ENCODE data around the gene VIM. TPM values are rescaled to one million over a fixed set of nuclear protein-coding genes. Genes with fewer than 3 reads are reported as not detected.

VIM gene
- total and polyA plus RNA-seq, 2 donors, result 696 to 781 TPM

DNA sequence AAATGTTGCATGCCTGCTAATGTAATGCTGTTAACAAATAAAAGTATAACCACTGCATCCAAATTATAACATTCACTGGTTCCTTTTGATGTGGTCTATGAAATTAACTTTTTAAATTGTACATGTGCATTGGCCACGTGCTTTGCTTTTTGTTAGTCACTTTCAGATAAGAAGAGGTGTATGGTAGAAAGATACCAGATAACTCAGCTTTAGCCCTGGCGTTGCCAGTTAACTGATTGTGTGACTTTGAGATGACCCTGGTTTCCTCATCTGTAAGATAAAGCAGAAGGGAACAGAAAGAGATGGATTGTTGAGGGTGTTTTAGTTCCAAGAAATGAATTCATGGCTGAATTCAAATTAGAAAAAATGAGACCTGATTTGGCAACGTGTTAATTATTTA is 24.6 kb upstream of the VIM start:
- Histone ChIP-seq H3K27me3 (ENCODE audit: control insufficient read depth in 2 of 2, insufficient read depth in 1 of 2, low read length in 1 of 2) (no peaks in the 10 kb centered on the region), H3K4me1 (ENCODE audit: control insufficient read depth in 2 of 2, insufficient read depth in 2 of 2, low read length in 2 of 2) (peaks cover 0 to 26% of the 10 kb centered on the region in 2 donors), H3K36me3 (ENCODE audit: control insufficient read depth in 2 of 2, insufficient read depth in 2 of 2, low read length in 1 of 2) (no peaks in the 10 kb centered on the region), H3K4me3 (ENCODE audit: low read length in 2 of 2) (no peak overlapping the region), H3K9me3 (ENCODE audit: control insufficient read depth in 2 of 2, insufficient read depth in 1 of 2, low read length in 1 of 2) (no peaks in the 10 kb centered on the region), H3K27ac (ENCODE audit: low read depth in 1 of 2, low read length in 1 of 2) (no peak overlapping the region)
- 62% methylated on average over 3 of the region's 3 CpGs for WGBS
- no peak for DNase-seq (ENCODE audit: low read depth in 6 of 9, low spot score in 9 of 9)

DNA sequence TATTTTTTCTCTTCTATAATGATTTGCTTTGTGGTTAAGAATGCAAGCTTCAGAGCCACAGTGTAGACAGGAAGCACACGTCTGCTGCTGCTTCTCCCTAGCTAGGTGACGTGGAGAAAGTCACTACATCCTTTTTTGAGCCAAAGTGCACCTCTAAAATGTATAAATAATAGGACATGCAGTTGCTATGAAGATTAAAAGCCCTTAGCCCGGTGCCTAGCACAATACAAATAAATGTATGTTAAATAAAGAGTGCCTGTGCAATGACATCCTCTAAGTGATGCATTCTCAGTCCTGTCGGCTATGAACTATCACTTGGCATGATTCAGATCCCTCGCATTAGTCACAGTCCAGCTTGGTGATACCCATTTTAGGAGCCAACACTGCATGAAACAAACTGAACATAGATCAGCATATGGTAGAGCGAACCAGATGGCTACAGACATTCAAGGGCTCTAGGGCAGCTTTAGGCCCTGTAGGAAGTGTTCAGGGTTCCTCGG is 21.8 kb upstream of the VIM start:
- 52% methylated on average over 7 of the region's 7 CpGs for WGBS
- no peaks in the 10 kb centered on the region for H3K27me3 ChIP-seq (ENCODE audit: control insufficient read depth in 2 of 2, insufficient read depth in 1 of 2, low read length in 1 of 2)
- no peaks in the 10 kb centered on the region for H3K36me3 ChIP-seq (ENCODE audit: control insufficient read depth in 2 of 2, insufficient read depth in 2 of 2, low read length in 1 of 2)
- no peaks in the 10 kb centered on the region for H3K9me3 ChIP-seq (ENCODE audit: control insufficient read depth in 2 of 2, insufficient read depth in 1 of 2, low read length in 1 of 2)
- H3K27ac ChIP-seq (ENCODE audit: low read depth in 1 of 2, low read length in 1 of 2), result peak overlapping the region; percentile 6 to 58
- peaks cover 0 to 22% of the 10 kb centered on the region in 2 donors for H3K4me1 ChIP-seq (ENCODE audit: control insufficient read depth in 2 of 2, insufficient read depth in 2 of 2, low read length in 2 of 2)
- DNase-seq (ENCODE audit: low read depth in 6 of 9, low spot score in 9 of 9), result peak in 5 of 9 donors; percentile 16 to 72 (median 29)
- H3K4me3 ChIP-seq (ENCODE audit: low read length in 2 of 2), result no peak overlapping the region

DNA sequence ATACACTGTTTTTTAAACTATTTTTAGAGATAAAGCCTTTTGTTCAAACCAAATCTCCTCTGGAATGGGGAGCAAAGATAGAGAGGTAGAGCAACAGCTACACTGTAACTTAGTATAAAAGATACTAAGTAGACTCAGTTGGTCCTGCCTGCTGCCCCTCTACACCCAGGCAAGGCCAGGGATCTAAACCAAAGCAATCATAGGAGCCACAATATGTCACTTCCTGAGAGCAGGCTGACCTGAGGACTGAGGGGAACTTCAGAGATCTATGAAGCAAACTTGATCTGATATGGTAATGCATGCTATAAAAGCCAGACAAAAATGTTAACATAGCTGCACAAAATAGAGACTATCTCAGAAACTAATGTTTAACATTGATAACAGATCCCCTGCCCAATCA is 19.6 kb upstream of the VIM start:
- Histone ChIP-seq H3K4me3 (ENCODE audit: low read length in 2 of 2) (no peak overlapping the region), H3K36me3 (ENCODE audit: control insufficient read depth in 2 of 2, insufficient read depth in 2 of 2, low read length in 1 of 2) (no peaks in the 10 kb centered on the region), H3K9me3 (ENCODE audit: control insufficient read depth in 2 of 2, insufficient read depth in 1 of 2, low read length in 1 of 2) (no peaks in the 10 kb centered on the region), H3K4me1 (ENCODE audit: control insufficient read depth in 2 of 2, insufficient read depth in 2 of 2, low read length in 2 of 2) (peaks cover 0 to 16% of the 10 kb centered on the region in 2 donors), H3K27me3 (ENCODE audit: control insufficient read depth in 2 of 2, insufficient read depth in 1 of 2, low read length in 1 of 2) (no peaks in the 10 kb centered on the region), H3K27ac (ENCODE audit: low read depth in 1 of 2, low read length in 1 of 2) (no peak overlapping the region)
- DNase-seq (ENCODE audit: low read depth in 6 of 9, low spot score in 9 of 9), result no peak

DNA sequence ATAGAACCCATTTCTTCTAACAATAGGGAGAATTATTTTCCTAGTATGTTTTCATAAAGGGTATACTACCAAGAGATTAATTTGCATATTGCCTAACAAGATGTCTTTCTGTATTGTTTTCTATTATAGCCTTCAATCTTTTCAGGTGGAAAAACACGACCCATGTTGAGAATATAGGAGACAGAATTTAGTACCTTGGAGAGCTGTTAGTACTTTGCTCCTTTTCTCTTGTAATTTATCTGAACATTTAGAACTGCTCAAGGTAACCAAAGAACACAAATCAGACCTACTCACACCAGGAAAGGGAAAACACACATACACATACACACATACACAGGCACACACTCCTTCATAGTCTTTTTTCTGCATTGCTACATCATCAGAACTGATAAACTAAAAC is 18.7 kb upstream of the VIM start:
- no peak for DNase-seq (ENCODE audit: low read depth in 6 of 9, low spot score in 9 of 9)
- no peaks in the 10 kb centered on the region for H3K27me3 ChIP-seq (ENCODE audit: control insufficient read depth in 2 of 2, insufficient read depth in 1 of 2, low read length in 1 of 2)
- H3K27ac ChIP-seq (ENCODE audit: low read depth in 1 of 2, low read length in 1 of 2), result no peak overlapping the region
- no peaks in the 10 kb centered on the region for H3K9me3 ChIP-seq (ENCODE audit: control insufficient read depth in 2 of 2, insufficient read depth in 1 of 2, low read length in 1 of 2)
- H3K36me3 ChIP-seq (ENCODE audit: control insufficient read depth in 2 of 2, insufficient read depth in 2 of 2, low read length in 1 of 2), result no peaks in the 10 kb centered on the region
- no peak overlapping the region for H3K4me3 ChIP-seq (ENCODE audit: low read length in 2 of 2)
- H3K4me1 ChIP-seq (ENCODE audit: control insufficient read depth in 2 of 2, insufficient read depth in 2 of 2, low read length in 2 of 2), result peaks cover 0 to 16% of the 10 kb centered on the region in 2 donors
- 97% methylated on average over 1 of the region's 1 CpG for WGBS

DNA sequence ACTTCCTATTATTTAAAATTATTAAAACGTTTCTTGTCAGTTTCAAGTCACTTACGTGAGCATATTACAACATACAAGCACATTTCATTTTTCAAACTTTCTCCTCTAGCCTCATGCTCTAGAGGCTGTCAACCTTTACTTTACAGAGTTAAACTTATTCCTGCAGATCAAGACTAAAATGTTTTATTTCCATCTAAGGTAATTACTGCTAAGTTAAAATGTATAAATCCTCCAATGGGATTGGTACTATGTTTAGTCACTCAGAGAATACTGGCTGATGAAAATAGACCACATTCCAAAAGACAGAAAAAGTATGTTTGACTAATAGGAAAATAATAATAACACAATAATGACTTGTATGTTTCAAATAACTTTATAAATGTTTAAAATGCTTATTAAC is 18.2 kb upstream of the VIM start:
- H3K27ac ChIP-seq (ENCODE audit: low read depth in 1 of 2, low read length in 1 of 2), result no peak overlapping the region
- no peak overlapping the region for H3K4me3 ChIP-seq (ENCODE audit: low read length in 2 of 2)
- WGBS, result 96% methylated on average over 2 of the region's 2 CpGs
- DNase-seq (ENCODE audit: low read depth in 6 of 9, low spot score in 9 of 9), result no peak
- H3K36me3 ChIP-seq (ENCODE audit: control insufficient read depth in 2 of 2, insufficient read depth in 2 of 2, low read length in 1 of 2), result no peaks in the 10 kb centered on the region
- no peaks in the 10 kb centered on the region for H3K9me3 ChIP-seq (ENCODE audit: control insufficient read depth in 2 of 2, insufficient read depth in 1 of 2, low read length in 1 of 2)
- H3K27me3 ChIP-seq (ENCODE audit: control insufficient read depth in 2 of 2, insufficient read depth in 1 of 2, low read length in 1 of 2), result no peaks in the 10 kb centered on the region
- H3K4me1 ChIP-seq (ENCODE audit: control insufficient read depth in 2 of 2, insufficient read depth in 2 of 2, low read length in 2 of 2), result peaks cover 0 to 16% of the 10 kb centered on the region in 2 donors

DNA sequence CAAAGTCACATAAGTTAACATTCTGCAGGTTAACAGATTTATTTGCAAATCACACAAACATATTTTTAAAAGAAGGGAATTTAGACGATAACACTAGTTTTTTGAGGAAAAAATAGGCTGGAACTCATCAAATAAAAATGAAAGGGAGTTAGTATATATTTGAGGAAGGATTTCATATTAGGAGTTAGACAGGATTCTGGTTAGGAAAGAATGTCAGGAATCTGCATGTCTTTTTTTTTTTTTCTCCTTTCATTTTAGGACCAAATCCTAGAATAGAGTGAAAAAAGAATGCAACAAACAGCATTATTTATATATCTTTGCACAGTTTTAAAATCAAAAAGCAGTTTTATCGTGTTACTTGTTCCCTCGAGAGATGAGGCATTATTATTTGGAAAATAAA is 17.7 kb upstream of the VIM start:
- H3K4me3 ChIP-seq (ENCODE audit: low read length in 2 of 2), result no peak overlapping the region
- H3K36me3 ChIP-seq (ENCODE audit: control insufficient read depth in 2 of 2, insufficient read depth in 2 of 2, low read length in 1 of 2), result no peaks in the 10 kb centered on the region
- WGBS, result 96% methylated on average over 3 of the region's 3 CpGs
- peaks cover 0 to 16% of the 10 kb centered on the region in 2 donors for H3K4me1 ChIP-seq (ENCODE audit: control insufficient read depth in 2 of 2, insufficient read depth in 2 of 2, low read length in 2 of 2)
- H3K9me3 ChIP-seq (ENCODE audit: control insufficient read depth in 2 of 2, insufficient read depth in 1 of 2, low read length in 1 of 2), result no peaks in the 10 kb centered on the region
- DNase-seq (ENCODE audit: low read depth in 6 of 9, low spot score in 9 of 9), result no peak
- no peaks in the 10 kb centered on the region for H3K27me3 ChIP-seq (ENCODE audit: control insufficient read depth in 2 of 2, insufficient read depth in 1 of 2, low read length in 1 of 2)
- no peak overlapping the region for H3K27ac ChIP-seq (ENCODE audit: low read depth in 1 of 2, low read length in 1 of 2)

DNA sequence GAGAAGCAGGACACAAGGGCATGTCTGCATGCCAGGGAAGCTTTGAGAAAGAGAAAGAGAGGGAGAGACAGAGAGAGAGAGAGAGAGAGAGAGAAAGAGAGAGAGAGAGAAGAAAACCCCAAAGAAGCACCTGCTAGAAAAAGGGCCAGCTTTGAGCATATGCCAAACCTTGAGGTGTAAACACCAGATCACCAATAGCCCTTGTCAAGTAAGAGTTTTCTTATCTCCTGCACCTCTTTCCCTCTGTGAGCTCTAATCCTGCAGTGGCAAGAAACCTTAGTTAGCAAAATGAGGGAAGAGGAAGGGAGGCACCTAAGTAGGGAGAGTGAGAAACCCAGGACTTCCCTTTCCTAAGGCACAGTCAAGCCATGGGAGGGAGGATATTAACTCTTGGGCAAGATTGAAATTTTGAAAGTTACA is 15.2 kb upstream of the VIM start:
- no peak for DNase-seq (ENCODE audit: low read depth in 6 of 9, low spot score in 9 of 9)
- no peaks in the 10 kb centered on the region for H3K9me3 ChIP-seq (ENCODE audit: control insufficient read depth in 2 of 2, insufficient read depth in 1 of 2, low read length in 1 of 2)
- no peaks in the 10 kb centered on the region for H3K27me3 ChIP-seq (ENCODE audit: control insufficient read depth in 2 of 2, insufficient read depth in 1 of 2, low read length in 1 of 2)
- no peaks in the 10 kb centered on the region for H3K36me3 ChIP-seq (ENCODE audit: control insufficient read depth in 2 of 2, insufficient read depth in 2 of 2, low read length in 1 of 2)
- no peak overlapping the region for H3K27ac ChIP-seq (ENCODE audit: low read depth in 1 of 2, low read length in 1 of 2)
- no peaks in the 10 kb centered on the region for H3K4me1 ChIP-seq (ENCODE audit: control insufficient read depth in 2 of 2, insufficient read depth in 2 of 2, low read length in 2 of 2)
- H3K4me3 ChIP-seq (ENCODE audit: low read length in 2 of 2), result no peak overlapping the region

DNA sequence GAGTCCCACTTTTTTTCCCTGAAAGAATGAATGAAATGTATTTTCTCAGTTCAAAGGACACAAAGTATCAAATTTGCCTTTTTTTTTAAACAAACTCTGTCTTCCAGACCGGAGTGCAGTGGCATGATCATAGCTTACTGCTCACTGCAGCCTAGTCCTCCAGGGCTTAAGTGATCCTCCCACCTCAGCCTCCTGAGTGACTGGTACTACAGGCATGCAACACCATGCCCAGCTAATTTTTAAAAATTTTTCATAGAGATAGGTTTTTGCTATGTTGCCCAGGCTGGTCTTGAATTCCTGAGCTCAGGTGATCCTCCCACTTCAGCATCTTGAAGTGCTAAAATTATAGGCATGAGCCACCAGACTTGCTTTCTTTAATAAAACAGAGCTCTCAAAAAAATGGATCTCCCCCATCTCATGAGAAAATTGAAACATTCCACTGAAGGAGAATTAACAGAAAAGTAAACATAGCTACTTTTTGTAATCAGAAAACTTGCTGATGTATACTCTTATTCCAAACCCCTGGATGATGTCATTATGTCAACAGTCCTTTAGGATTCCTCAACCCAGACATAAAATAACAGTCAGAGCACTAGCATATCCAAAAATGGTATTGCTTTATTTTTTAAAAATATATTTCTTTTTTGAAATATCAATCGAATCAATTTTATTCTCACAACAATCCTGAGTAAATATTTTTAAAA is 14.2 kb upstream of the VIM start:
- no peak overlapping the region for H3K27ac ChIP-seq (ENCODE audit: low read depth in 1 of 2, low read length in 1 of 2)
- H3K4me3 ChIP-seq (ENCODE audit: low read length in 2 of 2), result no peak overlapping the region
- 95% methylated on average over 2 of the region's 2 CpGs for WGBS
- no peak for DNase-seq (ENCODE audit: low read depth in 6 of 9, low spot score in 9 of 9)
- no peaks in the 10 kb centered on the region for H3K4me1 ChIP-seq (ENCODE audit: control insufficient read depth in 2 of 2, insufficient read depth in 2 of 2, low read length in 2 of 2)
- H3K27me3 ChIP-seq (ENCODE audit: control insufficient read depth in 2 of 2, insufficient read depth in 1 of 2, low read length in 1 of 2), result no peaks in the 10 kb centered on the region
- H3K9me3 ChIP-seq (ENCODE audit: control insufficient read depth in 2 of 2, insufficient read depth in 1 of 2, low read length in 1 of 2), result no peaks in the 10 kb centered on the region
- no peaks in the 10 kb centered on the region for H3K36me3 ChIP-seq (ENCODE audit: control insufficient read depth in 2 of 2, insufficient read depth in 2 of 2, low read length in 1 of 2)

DNA sequence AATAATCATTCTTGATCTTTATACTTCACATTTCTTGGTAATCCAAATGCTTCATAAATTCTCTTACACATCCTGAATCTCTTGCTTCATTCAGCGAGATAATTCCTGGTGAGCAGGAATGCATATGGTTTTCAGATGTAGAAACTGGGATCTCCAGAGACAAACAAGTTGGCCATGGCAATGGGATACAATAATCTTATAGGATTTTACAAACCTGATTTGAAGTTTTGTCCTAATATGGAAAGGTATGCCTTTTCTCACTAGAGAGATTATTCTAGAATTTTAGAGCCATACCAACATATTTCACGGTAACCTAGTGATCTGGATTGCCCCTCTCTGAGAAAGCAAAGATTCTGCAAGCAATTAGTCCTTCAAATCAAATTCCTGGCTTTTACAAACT is 13.5 kb upstream of the VIM start:
- 96% methylated on average over 2 of the region's 2 CpGs for WGBS
- no peaks in the 10 kb centered on the region for H3K36me3 ChIP-seq (ENCODE audit: control insufficient read depth in 2 of 2, insufficient read depth in 2 of 2, low read length in 1 of 2)
- H3K27me3 ChIP-seq (ENCODE audit: control insufficient read depth in 2 of 2, insufficient read depth in 1 of 2, low read length in 1 of 2), result no peaks in the 10 kb centered on the region
- H3K4me3 ChIP-seq (ENCODE audit: low read length in 2 of 2), result no peak overlapping the region
- H3K27ac ChIP-seq (ENCODE audit: low read depth in 1 of 2, low read length in 1 of 2), result no peak overlapping the region
- H3K9me3 ChIP-seq (ENCODE audit: control insufficient read depth in 2 of 2, insufficient read depth in 1 of 2, low read length in 1 of 2), result no peaks in the 10 kb centered on the region
- no peak for DNase-seq (ENCODE audit: low read depth in 6 of 9, low spot score in 9 of 9)
- no peaks in the 10 kb centered on the region for H3K4me1 ChIP-seq (ENCODE audit: control insufficient read depth in 2 of 2, insufficient read depth in 2 of 2, low read length in 2 of 2)

All from thymus (tissue), 11 donors.